CD4-positive, alpha-beta T cell treated with Interferon alpha-2 for 1 hour (primary cell): ENCODE measurements around the gene PSME1.

Source experiments
- DNase-seq, 2 donors: peaks; one replicate each; pipeline ENCODE4 v3.0.0-alpha.2; 2020 to 2022

PSME1 gene

DNA sequence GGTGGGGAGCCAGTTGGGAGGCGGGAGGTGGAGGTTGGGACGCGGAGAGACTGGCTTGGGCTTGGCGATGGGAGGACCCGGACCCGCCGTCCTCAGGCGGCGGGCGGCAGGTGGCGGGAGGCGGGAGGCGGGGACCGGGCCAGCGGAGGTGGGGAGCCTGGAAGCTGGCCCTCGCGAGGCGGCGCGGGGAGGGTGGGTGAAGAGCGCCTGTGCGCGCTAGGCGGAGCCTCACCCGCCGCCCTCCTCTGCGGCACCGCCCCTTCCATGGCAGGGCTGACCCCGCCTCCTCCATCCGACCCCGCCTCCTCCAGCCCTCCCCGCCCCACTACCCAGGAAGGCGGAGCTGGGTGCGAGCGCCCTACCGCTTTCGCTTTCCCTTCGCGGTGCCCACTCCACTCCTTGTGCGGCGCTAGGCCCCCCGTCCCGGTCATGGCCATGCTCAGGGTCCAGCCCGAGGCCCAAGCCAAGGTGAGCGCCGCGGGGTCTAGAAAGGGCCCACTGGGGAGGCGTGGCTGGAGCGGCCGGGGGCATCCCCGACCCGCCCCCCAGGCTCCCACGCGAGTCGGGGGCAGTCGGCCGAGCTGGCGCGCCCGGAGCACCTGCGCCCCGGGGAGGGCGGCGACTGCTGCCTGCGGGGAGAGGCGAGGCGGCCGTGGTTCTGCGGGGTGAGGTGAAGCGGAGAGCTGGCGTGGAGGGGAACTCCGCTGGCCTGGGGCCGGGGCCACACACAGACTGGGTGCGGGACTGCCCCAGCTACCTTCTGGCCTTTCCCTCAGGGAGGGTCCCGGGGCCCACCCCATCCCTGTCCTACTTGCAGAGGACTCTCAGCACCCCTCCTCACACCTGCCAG lies at the start of gene PSME1:
Gene PSME1, plus strand, starts transcription at position 361 of the 850 bp plus-strand sequence. Its CDS starts 69 bp downstream, at position 430.
- DNase-seq: peak; percentile 91 to 96

- no peak for DNase-seq
Measured at GRCh38 chr14:24087004-24087403, 49.0 kb upstream of the PSME1 start.

- DNase-seq: no peak
Measured at GRCh38 chr14:24088095-24088494, 47.9 kb upstream of the PSME1 start.

DNA sequence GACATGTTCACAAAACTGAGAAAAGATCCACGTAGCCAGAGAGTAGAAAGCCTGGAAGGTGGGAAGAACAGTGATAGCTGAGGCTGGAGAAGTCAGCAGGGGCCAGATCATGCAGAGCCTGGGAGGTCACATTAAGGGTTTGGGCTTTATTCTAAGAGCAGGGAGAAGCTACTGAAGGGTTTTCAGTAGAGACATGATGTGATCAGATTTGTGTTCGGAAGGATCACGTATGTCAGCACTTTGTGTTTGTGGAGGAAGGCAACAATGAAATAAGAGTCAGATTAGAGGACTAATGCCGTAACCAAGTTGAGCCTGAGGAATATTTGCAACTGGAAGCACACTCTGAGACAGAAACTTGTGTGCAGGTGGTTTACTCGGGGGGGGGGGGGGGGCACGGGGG lies 46.1 kb upstream of the PSME1 start:
- no peak for DNase-seq

DNA sequence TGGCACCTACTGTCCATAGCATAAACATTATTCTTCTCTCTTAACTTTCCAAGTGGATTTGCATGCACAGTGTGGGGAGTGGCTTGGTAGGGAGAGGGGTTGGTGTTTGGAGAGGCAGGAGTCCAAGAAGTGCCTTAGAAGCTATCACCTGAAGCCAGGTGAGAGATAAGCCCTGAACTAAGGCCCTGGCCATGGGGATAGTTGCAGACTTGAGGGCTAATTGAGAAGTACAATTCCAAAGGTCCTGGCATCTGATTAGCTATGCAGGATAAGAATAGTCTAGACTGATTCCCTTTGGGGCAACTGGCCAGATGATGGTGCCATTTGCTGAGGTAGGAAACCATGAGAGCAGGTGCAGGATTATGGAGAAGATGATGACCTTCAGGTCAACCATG lies 43.9 kb upstream of the PSME1 start:
- no peak for DNase-seq

GRCh38 chr14:24092505-24093206 lies 43.3 kb upstream of the PSME1 start:
- DNase-seq: no peak

DNA sequence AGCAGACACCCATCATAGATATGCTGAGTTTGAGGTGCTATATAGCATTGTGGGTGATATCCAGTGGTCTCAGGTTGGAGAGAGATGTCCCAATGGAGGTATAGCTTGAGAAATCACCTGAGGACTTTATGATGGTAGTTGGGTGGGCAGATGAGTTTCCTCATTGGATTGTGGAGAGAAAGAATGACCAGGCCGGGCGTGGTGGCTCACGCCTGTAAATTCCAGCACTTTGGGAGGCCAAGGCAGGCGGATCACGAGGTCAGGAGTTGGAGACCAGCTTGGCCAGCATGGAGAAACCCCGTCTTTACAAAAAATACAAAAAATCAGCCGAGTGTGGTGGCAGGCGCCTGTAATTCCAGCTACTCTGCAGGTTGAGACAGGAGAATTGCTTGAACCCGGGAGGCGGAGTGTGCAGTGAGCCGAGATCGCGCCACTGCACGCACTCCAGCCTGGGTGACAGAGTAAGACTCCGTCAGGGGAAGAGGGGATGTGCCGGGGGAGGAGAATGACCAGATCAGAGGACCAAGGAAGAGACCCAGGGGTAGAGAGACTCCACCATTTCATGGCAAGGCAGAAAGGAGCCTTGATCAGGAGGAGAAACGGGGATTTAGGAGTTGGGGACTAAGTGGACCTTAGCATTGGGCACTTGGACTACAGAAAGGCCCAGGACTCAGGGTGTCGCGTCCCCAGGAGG lies 42.6 kb upstream of the PSME1 start:
- no peak for DNase-seq

DNA sequence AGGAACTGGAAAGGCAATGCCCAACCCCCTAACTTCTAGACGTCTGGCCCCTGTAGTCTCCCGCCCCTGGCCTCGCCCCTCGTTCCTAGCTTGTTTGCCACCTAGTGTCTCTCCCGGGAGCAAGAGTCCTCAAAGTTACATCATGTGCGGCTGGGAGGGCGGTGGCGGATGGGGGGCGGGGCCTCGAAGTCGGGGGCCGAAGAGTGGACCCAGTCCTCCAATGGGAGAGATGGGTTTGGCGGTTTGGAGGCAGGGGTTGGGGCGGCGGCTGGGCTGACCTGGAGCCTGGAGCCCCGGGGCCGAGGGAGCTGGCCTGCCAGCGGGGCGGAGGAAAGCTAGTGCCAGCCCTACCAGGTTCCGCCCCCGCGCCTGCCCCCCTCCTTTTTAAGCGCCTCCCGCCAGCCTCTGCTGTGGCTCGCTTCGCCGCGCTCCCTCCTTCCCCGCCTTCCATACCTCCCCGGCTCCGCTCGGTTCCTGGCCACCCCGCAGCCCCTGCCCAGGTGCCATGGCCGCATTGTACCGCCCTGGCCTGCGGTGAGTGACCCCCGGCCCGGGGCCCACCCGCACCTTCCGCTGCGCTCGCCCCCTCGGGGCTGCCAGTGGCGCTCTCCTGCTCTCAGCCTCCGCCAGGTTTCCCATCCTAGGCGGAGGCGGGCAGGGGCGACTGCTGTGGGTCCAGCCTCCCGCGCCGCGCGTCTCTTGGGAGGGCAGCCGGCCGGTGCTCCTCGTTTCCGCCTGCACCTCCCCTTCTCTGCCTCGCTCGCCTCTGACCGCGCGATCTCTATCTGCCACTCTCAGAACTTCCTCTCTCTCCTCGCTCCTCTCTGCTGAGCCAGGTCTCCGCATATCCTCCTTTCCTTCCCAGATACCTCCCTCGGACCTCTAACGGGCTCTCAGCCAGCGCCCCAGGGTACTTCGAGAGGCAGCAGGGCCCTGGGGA lies 41.8 kb upstream of the PSME1 start, which contains the start of gene PCK2:
Gene PCK2, plus strand, starts transcription at position 411 of the 940 bp plus-strand sequence. Its CDS starts 95 bp downstream, at position 506.
- peak; percentile 76 to 80 for DNase-seq

DNA sequence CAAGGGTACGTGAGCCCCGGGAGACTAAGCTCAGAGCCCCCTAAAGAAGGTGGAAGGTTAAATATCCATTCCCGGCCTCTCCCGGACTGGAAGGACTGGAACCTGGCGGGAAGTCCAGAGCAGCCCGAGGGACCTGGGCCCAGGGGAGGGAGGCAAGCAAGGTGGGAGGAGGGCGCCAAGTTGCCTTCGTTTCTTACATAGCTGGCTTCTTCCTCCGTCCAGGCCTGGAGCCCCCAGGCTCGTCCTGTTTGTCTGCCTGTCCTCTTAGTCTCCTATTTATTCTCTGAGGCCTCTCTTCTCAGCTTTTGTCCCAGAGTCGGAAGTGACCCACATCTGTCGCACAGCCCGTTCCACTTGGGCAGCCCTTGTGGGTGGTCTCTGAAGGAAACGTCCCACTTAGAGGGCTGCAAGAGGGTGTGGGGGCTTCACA lies 41.1 kb upstream of the PSME1 start:
- DNase-seq: no peak

DNA sequence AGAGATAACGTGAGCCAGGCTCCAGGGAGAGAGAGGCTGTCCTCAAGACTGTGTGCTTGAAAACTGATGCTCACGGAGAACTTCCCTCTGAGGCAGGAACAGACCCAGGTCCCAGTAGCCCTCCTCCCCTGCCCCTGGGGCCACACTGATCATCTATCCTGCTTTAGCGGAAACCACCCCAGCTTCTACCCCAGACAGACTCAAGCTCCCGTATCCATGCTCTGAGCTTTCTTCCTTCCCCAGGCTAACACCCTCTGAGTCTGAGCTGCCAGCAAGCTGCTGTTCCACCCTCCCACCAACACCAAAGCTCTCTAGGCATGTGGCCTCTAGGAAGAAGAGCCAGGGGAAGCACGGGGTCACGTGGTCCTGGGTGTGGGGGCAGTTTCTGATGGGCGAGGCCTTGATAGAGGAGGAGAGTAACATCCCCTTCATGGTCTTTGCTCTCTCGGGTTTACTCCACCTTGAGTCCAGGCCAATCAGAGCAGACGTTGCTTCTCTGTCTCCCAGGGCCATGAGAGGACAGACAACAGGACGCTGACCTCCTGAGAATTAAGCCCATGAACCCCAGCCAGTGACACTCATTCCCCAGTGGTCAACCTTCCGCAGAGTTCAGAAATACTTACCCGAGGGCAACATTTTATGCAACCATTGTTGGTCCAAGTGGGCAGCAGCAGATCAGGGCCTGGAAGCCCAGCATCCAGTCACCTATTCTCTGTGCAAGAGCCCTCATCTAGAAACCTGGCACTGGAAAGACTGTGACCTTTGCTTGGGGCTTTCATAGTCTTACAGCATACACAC lies 40.5 kb upstream of the PSME1 start:
- DNase-seq: peak; percentile 47 to 57

DNA sequence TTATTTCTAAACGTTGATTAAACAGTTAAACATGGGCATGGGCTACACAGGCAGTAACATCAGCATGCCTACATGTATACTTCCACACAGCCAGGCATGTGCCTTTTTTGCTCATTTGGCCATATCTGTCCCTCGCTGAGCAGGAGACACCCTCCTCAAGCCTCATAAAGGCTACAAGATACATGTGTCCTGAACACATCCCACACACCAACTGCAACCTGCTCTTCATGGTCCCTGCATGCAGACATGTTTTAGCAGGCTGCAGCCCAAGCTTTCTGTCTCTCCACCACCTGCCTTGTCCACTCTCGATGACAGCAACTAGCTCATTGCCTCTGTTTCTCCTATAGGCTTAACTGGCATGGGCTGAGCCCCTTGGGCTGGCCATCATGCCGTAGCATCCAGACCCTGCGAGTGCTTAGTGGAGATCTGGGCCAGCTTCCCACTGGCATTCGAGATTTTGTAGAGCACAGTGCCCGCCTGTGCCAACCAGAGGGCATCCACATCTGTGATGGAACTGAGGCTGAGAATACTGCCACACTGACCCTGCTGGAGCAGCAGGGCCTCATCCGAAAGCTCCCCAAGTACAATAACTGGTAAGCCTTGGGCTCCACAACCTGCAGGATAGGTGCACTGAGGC lies 39.3 kb upstream of the PSME1 start:
- no peak for DNase-seq

DNA sequence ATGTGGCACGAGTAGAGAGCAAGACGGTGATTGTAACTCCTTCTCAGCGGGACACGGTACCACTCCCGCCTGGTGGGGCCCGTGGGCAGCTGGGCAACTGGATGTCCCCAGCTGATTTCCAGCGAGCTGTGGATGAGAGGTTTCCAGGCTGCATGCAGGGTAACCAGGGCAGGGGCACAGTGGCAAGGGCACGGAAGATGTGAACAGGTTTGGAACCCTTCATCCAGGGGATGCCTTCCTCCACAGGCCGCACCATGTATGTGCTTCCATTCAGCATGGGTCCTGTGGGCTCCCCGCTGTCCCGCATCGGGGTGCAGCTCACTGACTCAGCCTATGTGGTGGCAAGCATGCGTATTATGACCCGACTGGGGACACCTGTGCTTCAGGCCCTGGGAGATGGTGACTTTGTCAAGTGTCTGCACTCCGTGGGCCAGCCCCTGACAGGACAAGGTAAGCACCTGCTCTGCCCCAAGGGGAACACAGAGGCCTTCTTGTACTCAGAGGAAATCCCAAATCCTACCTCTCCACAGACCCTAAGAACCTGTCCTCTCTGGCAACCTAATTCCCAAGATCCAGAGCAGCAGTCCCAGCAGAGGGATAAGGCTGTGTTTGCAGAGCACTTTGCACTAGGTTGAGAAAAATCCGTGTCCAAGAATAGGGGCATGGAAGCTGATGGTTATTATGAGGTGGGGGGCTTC lies 37.6 kb upstream of the PSME1 start:
- no peak for DNase-seq

GRCh38 chr14:24098927-24099813 lies 36.8 kb upstream of the PSME1 start:
- no peak for DNase-seq

DNA sequence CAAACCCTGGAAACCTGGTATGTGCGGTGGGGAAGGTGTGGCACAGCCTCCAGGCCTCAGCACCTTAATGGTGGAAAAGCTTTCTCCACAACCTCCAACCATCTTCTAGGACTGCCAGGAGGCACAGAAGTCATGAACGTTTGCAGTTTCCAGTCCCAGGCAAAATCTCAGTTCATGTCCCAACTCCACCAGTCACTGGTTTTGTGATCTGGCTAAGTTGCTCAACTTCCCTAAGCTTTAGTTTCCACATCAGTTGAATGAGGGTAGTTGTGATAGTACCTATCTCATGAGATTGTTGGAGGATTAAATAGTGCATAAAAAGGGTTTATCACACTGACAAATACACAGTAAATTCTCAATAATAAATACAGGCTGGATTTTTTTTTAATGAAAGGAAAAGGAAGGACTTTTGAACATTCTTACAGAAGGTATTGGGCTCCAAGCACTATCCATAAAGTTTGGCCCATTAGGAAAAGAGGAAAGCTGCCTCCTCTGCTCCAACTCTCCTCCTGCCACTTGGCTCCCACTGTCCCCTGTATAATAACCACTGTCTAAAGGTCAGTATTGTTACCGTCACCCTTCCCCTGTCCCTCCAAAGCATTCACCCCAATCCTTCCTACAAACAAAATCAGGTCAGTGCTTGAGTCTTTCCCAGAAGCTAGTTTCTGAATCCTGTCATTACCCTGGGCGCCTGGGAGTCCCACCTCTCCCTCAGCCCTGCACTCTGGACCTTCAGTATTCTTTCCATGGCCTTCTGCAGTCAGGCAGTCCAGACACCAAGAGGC lies 35.6 kb upstream of the PSME1 start:
- DNase-seq: no peak

DNA sequence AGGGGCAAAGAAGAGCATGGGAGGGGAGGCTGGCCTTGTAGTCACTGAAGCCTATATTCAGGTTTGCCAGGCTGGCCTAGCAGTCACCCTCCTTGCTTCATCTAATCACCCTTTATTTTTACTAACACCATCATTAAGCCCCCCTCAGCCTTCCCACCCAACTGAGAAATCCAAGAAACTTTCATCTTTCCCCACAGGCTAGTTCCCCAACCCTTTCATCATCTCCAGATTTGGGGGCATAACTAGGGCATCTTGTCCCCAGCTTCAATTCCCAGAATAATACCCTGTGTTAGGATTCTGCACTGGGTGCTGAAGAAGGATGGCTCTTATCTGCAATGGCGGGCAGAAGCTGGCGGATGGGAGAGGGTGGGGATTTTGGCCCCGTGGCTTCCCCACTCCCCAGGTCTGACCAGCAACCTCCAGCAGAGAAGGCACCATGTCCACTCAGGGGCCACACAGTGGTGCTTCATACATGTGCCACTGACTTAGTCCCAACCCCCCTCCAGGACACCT lies 35.0 kb upstream of the PSME1 start:
- no peak for DNase-seq

DNA sequence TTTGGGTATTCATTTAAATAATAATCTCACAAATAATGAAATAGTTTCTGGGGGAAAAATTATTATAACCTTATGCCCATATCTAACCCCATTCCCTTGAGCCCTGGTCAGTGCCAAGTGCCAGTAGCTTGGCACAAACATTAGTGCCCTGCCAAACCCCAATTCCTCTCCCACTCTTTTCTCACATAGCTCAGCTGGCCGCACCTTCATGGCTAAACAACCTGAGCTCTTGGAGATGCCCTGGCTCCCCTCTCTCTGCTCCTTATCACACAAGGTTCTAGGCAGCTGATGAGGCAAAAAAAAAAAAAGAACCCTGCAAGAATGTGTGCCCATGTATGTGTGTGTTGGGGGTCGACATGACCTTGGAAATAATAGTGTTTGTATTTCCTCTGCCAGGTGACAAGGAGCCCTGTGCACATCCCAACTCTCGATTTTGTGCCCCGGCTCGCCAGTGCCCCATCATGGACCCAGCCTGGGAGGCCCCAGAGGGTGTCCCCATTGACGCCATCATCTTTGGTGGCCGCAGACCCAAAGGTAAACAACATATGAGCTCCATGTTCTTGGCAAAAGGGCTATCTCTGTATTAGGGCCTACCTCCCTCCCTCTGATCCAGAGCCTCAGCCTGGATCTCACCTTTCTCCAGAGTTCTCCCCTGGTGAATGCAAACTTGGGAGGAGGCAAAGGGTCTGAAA lies 33.5 kb upstream of the PSME1 start:
- no peak for DNase-seq

DNA sequence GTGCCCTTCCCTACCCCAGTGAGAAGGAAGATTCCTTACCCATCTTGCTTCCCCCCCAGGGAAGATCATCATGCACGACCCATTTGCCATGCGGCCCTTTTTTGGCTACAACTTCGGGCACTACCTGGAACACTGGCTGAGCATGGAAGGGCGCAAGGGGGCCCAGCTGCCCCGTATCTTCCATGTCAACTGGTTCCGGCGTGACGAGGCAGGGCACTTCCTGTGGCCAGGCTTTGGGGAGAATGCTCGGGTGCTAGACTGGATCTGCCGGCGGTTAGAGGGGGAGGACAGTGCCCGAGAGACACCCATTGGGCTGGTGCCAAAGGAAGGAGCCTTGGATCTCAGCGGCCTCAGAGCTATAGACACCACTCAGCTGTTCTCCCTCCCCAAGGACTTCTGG lies 32.5 kb upstream of the PSME1 start:
- DNase-seq: no peak
